Esophagus muscularis mucosa (tissue), 3 donors: ENCODE results near the gene CPNE5.

ENCODE experiments used
- CTCF ChIP-seq, 3 experiments: fragments of 200-600 bp in 2 of 3; fragments of 450-650 bp in 1 of 3; sonication (generic) in 2 of 3; IDR thresholded peaks; one replicate each; pipeline ENCODE4 v1.5.1; 2017 to 2019; ENCODE audit warnings: antibody characterized with exemption in 3 of 3, mild to moderate bottlenecking in 2 of 3, moderate library complexity in 1 of 3
- EP300 ChIP-seq: sonication (generic); formaldehyde crosslinking; IDR thresholded peaks from one replicate; pipeline ENCODE4 v1.6.1; 2017; ENCODE audit warnings: antibody characterized with exemption

GRCh38 chr6:36834576-36835341 lies 4.5 kb downstream of the CPNE5 start:
- no peak for TF ChIP-seq CTCF (IDR thresholded peaks at IDR 0.05)
- no peak for TF ChIP-seq EP300
